Neural cell (in vitro differentiated cells): ENCODE measurements around the gene SEMA3F. TPM values are rescaled to one million over a fixed set of nuclear protein-coding genes. Genes with fewer than 3 reads are reported as not detected.
A peak's percentile ranks its signal among the peaks of the same experiment; 100 is the strongest.

Experiments used
- H2AFZ ChIP-seq: fragments of 200-600, 300-800 bp; sonication (generic), shearing (Covaris generic); 2 replicates; pipeline ENCODE4 v1.6.0; 2014; ENCODE audit warnings: low read depth, mild to moderate bottlenecking, antibody characterized with exemption, low read length, moderate library complexity
- H3F3A ChIP-seq: fragments of 200-600 bp; shearing (Covaris generic); 2 replicates; pipeline ENCODE4 v1.6.1; 2016; ENCODE audit warnings: mild to moderate bottlenecking, moderate library complexity, mixed read lengths, antibody characterized with exemption, low read length; ENCODE audit not compliant: insufficient read depth, poor library complexity, severe bottlenecking
- H3K27ac ChIP-seq: fragments of 200-600, 300-800 bp; sonication (generic), shearing (Covaris generic); 2 replicates; pipeline ENCODE4 v1.5.1; 2014; ENCODE audit warnings: mild to moderate bottlenecking, low read length, moderate library complexity
- H3K27me3 ChIP-seq: fragments of 300-800, 200-600 bp; sonication (generic), shearing (Covaris generic); 2 replicates; pipeline ENCODE4 v1.6.0; 2014; ENCODE audit warnings: mild to moderate bottlenecking, low read depth, low read length, moderate library complexity; ENCODE audit not compliant: insufficient read depth
- H3K36me3 ChIP-seq: fragments of 300-800, 200-600 bp; sonication (generic), shearing (Covaris generic); 2 replicates; pipeline ENCODE4 v1.5.1; 2014; ENCODE audit warnings: mild to moderate bottlenecking, antibody characterized with exemption, low read length, moderate library complexity; ENCODE audit not compliant: insufficient read depth
- H3K4me2 ChIP-seq: fragments of 300-800, 200-600 bp; sonication (generic), shearing (Covaris generic); 2 replicates; pipeline ENCODE4 v1.6.0; 2014; ENCODE audit warnings: mild to moderate bottlenecking, low read length
- H3K4me3 ChIP-seq: fragments of 300-800, 200-600 bp; sonication (generic), shearing (Covaris generic); 2 replicates; pipeline ENCODE4 v1.5.1; 2014; ENCODE audit warnings: mild to moderate bottlenecking, low read length, moderate library complexity
- H3K79me2 ChIP-seq: fragments of 200-600 bp; shearing (Covaris generic); replicated peaks from 2 replicates; pipeline ENCODE4 v1.6.0; 2014; ENCODE audit warnings: mild to moderate bottlenecking, low read length, moderate library complexity; ENCODE audit not compliant: insufficient read depth
- H3K9ac ChIP-seq: fragments of 300-800, 200-600 bp; sonication (generic), shearing (Covaris generic); 2 replicates; pipeline ENCODE4 v1.6.1; 2016; ENCODE audit warnings: mild to moderate bottlenecking, low read length, mixed read lengths
- H3K9me2 ChIP-seq: fragments of 200-600 bp; shearing (Covaris generic); 2 replicates; pipeline ENCODE4 v1.6.1; 2016; ENCODE audit warnings: mild to moderate bottlenecking, low read length, mixed read lengths; ENCODE audit not compliant: insufficient read depth
- H3K9me3 ChIP-seq: fragments of 200-600, 300-800 bp; sonication (generic), shearing (Covaris generic); 2 replicates; pipeline ENCODE4 v1.6.1; 2016; ENCODE audit warnings: mild to moderate bottlenecking, mixed run types, low read length, moderate library complexity, mixed read lengths
- H4K20me1 ChIP-seq: fragments of 200-600 bp; shearing (Covaris generic); 2 replicates; pipeline ENCODE4 v1.6.1; 2016; ENCODE audit warnings: mild to moderate bottlenecking, mixed run types; ENCODE audit not compliant: insufficient read depth
- CTCF ChIP-seq: fragments of 450-650 bp; IDR thresholded peaks from 2 replicates; pipeline ENCODE4 v1.5.1; 2014; ENCODE audit warnings: antibody characterized with exemption, mild to moderate bottlenecking, moderate library complexity; ENCODE audit not compliant: poor library complexity, severe bottlenecking
- EP300 ChIP-seq: fragments of 450-650 bp; conservative IDR thresholded peaks from 2 replicates; pipeline ENCODE4 v1.6.1; 2014; ENCODE audit warnings: antibody characterized with exemption, mild to moderate bottlenecking, moderate library complexity; ENCODE audit not compliant: poor library complexity, severe bottlenecking
- EZH2 ChIP-seq: fragments of 200-600, 300-800 bp; shearing (Covaris generic), sonication (generic); IDR thresholded peaks from 2 replicates; pipeline ENCODE4 v1.6.1; 2014; ENCODE audit warnings: antibody characterized with exemption, low read length, borderline replicate concordance, mild to moderate bottlenecking; ENCODE audit not compliant: insufficient read depth, poor library complexity, severe bottlenecking
- MXI1 ChIP-seq: fragments of 450-650 bp; conservative IDR thresholded peaks from 2 replicates; pipeline ENCODE4 v1.6.1; 2014; ENCODE audit warnings: antibody characterized with exemption, mild to moderate bottlenecking; ENCODE audit not compliant: poor library complexity, severe bottlenecking
- POLR2AphosphoS5 ChIP-seq: IDR thresholded peaks from 2 replicates; pipeline ENCODE4 v1.6.1; 2012
- RAD21 ChIP-seq: fragments of 450-650 bp; conservative IDR thresholded peaks from 2 replicates; pipeline ENCODE4 v1.6.1; 2014; ENCODE audit warnings: antibody characterized with exemption, mild to moderate bottlenecking, moderate library complexity
- REST ChIP-seq: IDR thresholded peaks from 2 replicates; pipeline ENCODE4 v1.6.1; 2012; ENCODE audit warnings: borderline replicate concordance
- SMC3 ChIP-seq: fragments of 450-650 bp; conservative IDR thresholded peaks from 2 replicates; pipeline ENCODE4 v1.6.1; 2014; ENCODE audit warnings: antibody characterized with exemption, mild to moderate bottlenecking, moderate library complexity; ENCODE audit not compliant: poor library complexity
- TAF1 ChIP-seq: IDR thresholded peaks from 2 replicates; pipeline ENCODE4 v1.6.1; 2012; ENCODE audit warnings: low read depth
- polyA plus RNA-seq: library from polyadenylated mRNA; depleted of rRNA; stranded (reverse); fragments of >200 nt; gene quantifications from 2 replicates; pipeline ENCODE4 v1.2.3, GENCODE V29; 2014

The SEMA3F gene
- polyA plus RNA-seq, 1 donor from 2014 or later: 17.0 TPM

GRCh38 chr3:50194128-50194902 lies 39.2 kb downstream of the SEMA3F start:
- Histone ChIP-seq H2AFZ (no peak overlapping the region), H3K4me3 (no peak overlapping the region)

More at GRCh38 chr3:50194128-50194902, 39.2 kb downstream of the SEMA3F start:
- Histone ChIP-seq H3K9me2 (no peaks in the 10 kb centered on the region), H3K9me3 (no peaks in the 10 kb centered on the region), H3K36me3 (no peaks in the 10 kb centered on the region), H4K20me1 (no peaks in the 10 kb centered on the region), H3K27me3 (no peaks in the 10 kb centered on the region), H3K4me2 (no peak overlapping the region), H3F3A (no peaks in the 10 kb centered on the region), H3K27ac (no peak overlapping the region), H3K79me2 (no peaks in the 10 kb centered on the region), H3K9ac (no peak overlapping the region)
- TF ChIP-seq SMC3 (peak; percentile 70), TAF1 (no peak), EP300 (no peak), POLR2AphosphoS5 (no peak), EZH2 (no peak), REST (no peak), MXI1 (no peak), RAD21 (peak; percentile 65), CTCF (peak; percentile 58)
